Liver (tissue), 9 donors: Measurements from ENCODE around the gene DPP7. TPM values are rescaled to one million over a fixed set of nuclear protein-coding genes. Genes with fewer than 3 reads are reported as not detected.

Experiments
- DNase-seq: peaks from one replicate; pipeline ENCODE4 v3.0.0-alpha.2; 2017; ENCODE audit warnings: low spot score
- H3K27ac ChIP-seq, 2 donors: one replicate each; pipeline ENCODE4 v1.7.0; 2013; ENCODE audit warnings: inconsistent platforms in 2 of 2, low read length in 2 of 2, control low read depth in 1 of 2, low read depth in 1 of 2, mild to moderate bottlenecking in 1 of 2
- H3K27me3 ChIP-seq, 4 donors: one replicate each; pipeline versions ENCODE4 v1.6.1 to v1.7.0; 2013; ENCODE audit warnings: low read length in 3 of 4, inconsistent platforms in 1 of 4, mild to moderate bottlenecking in 1 of 4, moderate library complexity in 1 of 4; ENCODE audit not compliant: control insufficient read depth in 4 of 4, insufficient read depth in 4 of 4
- H3K36me3 ChIP-seq, 4 donors: one replicate each; pipeline versions ENCODE4 v1.6.1 to v1.7.0; 2013; ENCODE audit warnings: low read length in 3 of 4, mild to moderate bottlenecking in 3 of 4, low read depth in 1 of 4, moderate library complexity in 1 of 4; ENCODE audit not compliant: control insufficient read depth in 4 of 4, insufficient read depth in 3 of 4
- H3K4me1 ChIP-seq, 4 donors: one replicate each; pipeline versions ENCODE4 v1.6.1 to v1.7.0; 2013; ENCODE audit warnings: low read length in 3 of 4, mild to moderate bottlenecking in 3 of 4, moderate library complexity in 1 of 4; ENCODE audit not compliant: control insufficient read depth in 4 of 4, insufficient read depth in 4 of 4
- H3K4me3 ChIP-seq, 3 donors: one replicate each; pipeline versions ENCODE4 v1.6.1 to v1.7.0; 2013; ENCODE audit warnings: low read length in 3 of 3, control low read depth in 1 of 3, low read depth in 1 of 3, mild to moderate bottlenecking in 1 of 3
- H3K9ac ChIP-seq, 2 donors: one replicate each; pipeline ENCODE4 v1.7.0; 2013; ENCODE audit warnings: low read length in 2 of 2, mild to moderate bottlenecking in 2 of 2, moderate library complexity in 2 of 2, control low read depth in 1 of 2, low read depth in 1 of 2
- H3K9me3 ChIP-seq, 4 donors: one replicate each; pipeline versions ENCODE4 v1.6.1 to v1.7.0; 2013; ENCODE audit warnings: low read length in 3 of 4; ENCODE audit not compliant: control insufficient read depth in 4 of 4
- ATF3 ChIP-seq: IDR thresholded peaks from 2 replicates; pipeline ENCODE4 v1.6.1; 2016; ENCODE audit warnings: antibody characterized with exemption
- CTCF ChIP-seq: fragments of 150-350 bp; IDR thresholded peaks from 2 replicates; pipeline ENCODE4 v1.5.1; 2017; ENCODE audit warnings: improper control_type of control experiment, low read depth, low read length; ENCODE audit not compliant: missing input control
- EGR1 ChIP-seq, 2 donors: IDR thresholded peaks; 2 replicates each; pipeline ENCODE4 v1.6.1; 2016 to 2018; ENCODE audit warnings: antibody characterized with exemption in 2 of 2, low read depth in 2 of 2
- FOXA1 ChIP-seq: IDR thresholded peaks from 2 replicates; pipeline ENCODE4 v1.6.1; 2016; ENCODE audit warnings: antibody characterized with exemption
- FOXA2 ChIP-seq: IDR thresholded peaks from 2 replicates; pipeline ENCODE4 v1.6.1; 2016; ENCODE audit warnings: antibody characterized with exemption
- GABPA ChIP-seq, 2 donors: IDR thresholded peaks in 1 of 2; conservative IDR thresholded peaks in 1 of 2; 2 replicates each; pipeline ENCODE4 v1.6.1; 2016; ENCODE audit warnings: antibody characterized with exemption in 2 of 2, mild to moderate bottlenecking in 1 of 2, moderate library complexity in 1 of 2
- HNF4A ChIP-seq, 2 donors: conservative IDR thresholded peaks; 2 replicates each; pipeline ENCODE4 v1.6.1; 2016; ENCODE audit warnings: antibody characterized with exemption in 2 of 2, mild to moderate bottlenecking in 2 of 2
- HNF4G ChIP-seq: IDR thresholded peaks from 2 replicates; pipeline ENCODE4 v1.6.1; 2016; ENCODE audit warnings: antibody characterized with exemption
- JUND ChIP-seq, 2 donors: IDR thresholded peaks; 2 replicates each; pipeline ENCODE4 v1.6.1; 2016; ENCODE audit warnings: antibody characterized with exemption in 2 of 2
- MAX ChIP-seq: IDR thresholded peaks from 2 replicates; pipeline ENCODE4 v1.6.1; 2016; ENCODE audit warnings: antibody characterized with exemption
- NR2F2 ChIP-seq: IDR thresholded peaks from 2 replicates; pipeline ENCODE4 v1.6.1; 2016; ENCODE audit warnings: antibody characterized with exemption
- RAD21 ChIP-seq, 2 donors: IDR thresholded peaks; 2 replicates each; pipeline ENCODE4 v1.6.1; 2016; ENCODE audit warnings: antibody characterized with exemption in 2 of 2, mild to moderate bottlenecking in 2 of 2
- REST ChIP-seq: IDR thresholded peaks from 2 replicates; pipeline ENCODE4 v1.6.1; 2016; ENCODE audit warnings: antibody characterized with exemption, mild to moderate bottlenecking
- RXRA ChIP-seq, 2 donors: IDR thresholded peaks; 2 replicates each; pipeline ENCODE4 v1.6.1; 2017 to 2018; ENCODE audit warnings: antibody characterized with exemption in 2 of 2, mild to moderate bottlenecking in 1 of 2
- SP1 ChIP-seq: IDR thresholded peaks from 2 replicates; pipeline ENCODE4 v1.6.1; 2018; ENCODE audit warnings: antibody characterized with exemption, mild to moderate bottlenecking
- TAF1 ChIP-seq: conservative IDR thresholded peaks from 2 replicates; pipeline ENCODE4 v1.6.1; 2016; ENCODE audit warnings: antibody characterized with exemption, mild to moderate bottlenecking
- YY1 ChIP-seq: IDR thresholded peaks from 2 replicates; pipeline ENCODE4 v1.6.1; 2016; ENCODE audit warnings: antibody characterized with exemption, mild to moderate bottlenecking
- ZBTB33 ChIP-seq: IDR thresholded peaks from 2 replicates; pipeline ENCODE4 v1.6.1; 2016; ENCODE audit warnings: antibody characterized with exemption
- WGBS: extraction: QIAGEN DNeasy Blood & Tissue Kit; methylation state at CpG from one replicate; pipeline ENCODE4 v1.1.7; 2013; 5-methylcytosine and 5-hydroxymethylcytosine counted together
- polyA plus RNA-seq, 2 donors: library from polyadenylated mRNA; stranded (reverse) in 1 of 2; unstranded in 1 of 2; fragments of 200-250 nt in 1 of 2; fragments of >200 nt in 1 of 2; fragmentation: Nextera tagmentation in 1 of 2; extraction: Ambion mirVana in 1 of 2; gene quantifications; one replicate each; pipeline versions ENCODE4 v1.2.1 to v1.2.3, GENCODE V29; 2013 to 2015
- total RNA-seq, 2 donors: library from RNA; depleted of rRNA; stranded (reverse); fragments of >200 nt; gene quantifications; one replicate each; pipeline ENCODE4 v1.2.3, GENCODE V29; 2014
- donor health status: healthy.
- donor health status: healthy.
- donor health status: healthy.
- donor health status: healthy.
- donor health status: healthy.

Gene DPP7
- total and polyA plus RNA-seq, 4 donors = 25.0 to 71.1 (median 50.7) TPM

- DNase-seq = no peak
- Histone ChIP-seq H3K9ac (no peak overlapping the region), H3K36me3 (no peaks in the 10 kb centered on the region), H3K27ac (no peak overlapping the region), H3K4me3 (no peak overlapping the region), H3K9me3 (no peaks in the 10 kb centered on the region), H3K27me3 (peaks cover 2 to 26% (median 14%) of the 10 kb centered on the region in 4 donors), H3K4me1 (peaks cover 2 to 15% (median 7%) of the 10 kb centered on the region in 4 donors)
- 34% methylated on average over 26 of the region's 26 CpGs for WGBS
- TF ChIP-seq CTCF = no peak
- no peak for TF ChIP-seq ZBTB33
- TF ChIP-seq YY1 = no peak
- no peak for TF ChIP-seq MAX
- TF ChIP-seq SP1 = no peak
- TF ChIP-seq EGR1 (IDR thresholded peaks at IDR 0.05; ENCODE audit: low read depth in 2 of 2) = no peak
- TF ChIP-seq GABPA (IDR thresholded peaks at IDR 0.05 in 1 of 2, conservative IDR thresholded peaks at IDR 0.05 in 1 of 2) = no peak
- no peak for TF ChIP-seq HNF4A (conservative IDR thresholded peaks at IDR 0.05)
- no peak for TF ChIP-seq FOXA1
- TF ChIP-seq JUND (IDR thresholded peaks at IDR 0.05) = no peak
- no peak for TF ChIP-seq RXRA (IDR thresholded peaks at IDR 0.05)
- no peak for TF ChIP-seq FOXA2
- no peak for TF ChIP-seq RAD21 (IDR thresholded peaks at IDR 0.05)
- no peak for TF ChIP-seq REST
- no peak for TF ChIP-seq HNF4G
- TF ChIP-seq ATF3 = no peak
- no peak for TF ChIP-seq NR2F2
- no peak for TF ChIP-seq TAF1
These were observed 48.8 kb upstream of the DPP7 start for GRCh38 chr9:137163365-137163715.
